ENCODE measurements around the gene ATP2B2. TPM values are rescaled to one million over a fixed set of nuclear protein-coding genes. Genes with fewer than 3 reads are reported as not detected.

The ATP2B2 gene
- total and polyA plus RNA-seq, 10 of the 15 experiments (the other 5 are each of a cell fraction or from before 2014, with no cell fraction given) = 0.04 TPM; not detected in 9

DNA sequence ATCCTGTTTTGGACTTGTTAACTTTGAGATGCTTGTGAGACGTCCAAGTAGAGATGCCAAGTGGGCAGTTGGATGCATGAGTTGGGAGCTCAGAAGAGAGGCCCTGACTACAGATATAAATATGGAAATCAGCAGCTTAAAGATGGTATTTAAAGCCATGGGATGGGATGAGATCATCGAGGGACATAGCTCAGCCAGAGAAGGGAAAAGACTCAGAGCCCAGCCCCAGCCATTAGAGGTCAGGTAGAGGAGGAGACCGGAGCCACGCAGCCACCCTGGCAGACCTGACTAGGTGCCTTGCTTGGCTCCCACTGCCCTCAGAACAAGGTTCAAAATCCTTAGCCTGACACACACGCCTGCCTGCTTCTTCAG is 31.1 kb downstream of the ATP2B2 start (continued):
- no peak for TF ChIP-seq NFYB (IDR thresholded peaks at IDR 0.05; ENCODE audit: insufficient read depth, low read depth, low read length)

DNA sequence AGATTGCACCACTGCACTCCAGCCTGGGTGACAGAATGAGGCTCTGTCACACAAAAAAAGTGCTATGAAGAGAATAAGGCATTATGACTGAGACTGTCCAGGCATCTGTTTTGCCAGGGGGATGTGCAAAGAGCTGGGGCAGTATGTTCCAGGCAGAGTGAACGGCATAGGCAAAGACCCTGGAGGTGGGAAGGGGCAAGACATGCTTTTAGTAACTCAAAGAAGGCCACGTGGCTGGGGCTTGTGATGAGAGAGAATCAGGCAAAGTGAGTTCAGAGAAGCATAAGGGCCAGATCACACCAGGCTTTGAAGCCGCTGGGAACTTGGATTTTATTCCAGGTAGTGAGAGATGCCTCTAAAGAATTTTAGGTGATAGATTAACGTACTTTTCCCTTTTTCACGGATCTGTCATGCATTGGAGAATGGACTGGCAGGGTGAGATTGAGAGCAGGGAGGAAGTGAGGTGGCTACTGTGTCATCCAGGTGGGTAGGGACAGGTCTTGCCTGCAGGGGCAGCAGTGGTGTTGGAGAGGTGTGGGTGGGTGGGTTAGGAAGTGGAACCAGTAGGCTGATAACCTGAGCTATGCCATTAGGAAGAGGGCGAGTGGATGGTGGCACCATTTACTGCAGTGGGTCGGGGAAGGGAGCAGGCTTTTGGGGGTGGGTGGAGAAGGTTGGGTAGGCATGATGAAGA is 31.7 kb downstream of the ATP2B2 start:
- Histone ChIP-seq H3K27me3 (replicated peaks in 1 of 2; ENCODE audit: control insufficient read depth in 2 of 2, insufficient read depth in 2 of 2, low read length in 1 of 2) (0 out of 4 replicates have a peak, but pooled peaks cover 0 to 3% of the 10 kb centered on the region in 2 experiments), H3K9ac (ENCODE audit: control insufficient read depth, insufficient read depth, low read length) (no peak overlapping the region), H3K4me3 (no peak overlapping the region), H4K20me1 (ENCODE audit: control insufficient read depth, insufficient read depth) (no peaks in the 10 kb centered on the region), H3K4me2 (ENCODE audit: control insufficient read depth, insufficient read depth) (no peak overlapping the region), H3K27ac (ENCODE audit: control insufficient read depth, insufficient read depth) (no peak overlapping the region), H3K36me3 (ENCODE audit: control insufficient read depth in 2 of 2, insufficient read depth in 2 of 2, low read length in 1 of 2) (no peaks in the 10 kb centered on the region), H2AFZ (ENCODE audit: control insufficient read depth, low read depth, low read length) (no peak overlapping the region), H3K9me3 (replicated peaks; ENCODE audit: control insufficient read depth, insufficient read depth, low read length) (no peaks in the 10 kb centered on the region; the same call in 2 of the 3 replicates), H3K79me2 (ENCODE audit: control insufficient read depth, insufficient read depth, low read length) (no peaks in the 10 kb centered on the region), H3K4me1 (ENCODE audit: control insufficient read depth, insufficient read depth, low read length) (peaks cover 6% of the 10 kb centered on the region; the same call in 1 of the 2 replicates)
- WGBS (ENCODE audit: insufficient coverage, insufficient replicate concordance, low lambda C conversion rate, missing lambda C conversion rate) = 30% methylated on average over 7 of the region's 7 CpGs
- DNase-seq (ENCODE audit: low read depth, low spot score) (no peak), ATAC-seq (no peak), FAIRE-seq (no peak)
- RAD21 ChIA-PET (ENCODE audit: unreplicated experiment) = no interaction called here
- SMC1A ChIA-PET (ENCODE audit: uncharacterized antibody, unreplicated experiment) = interaction anchor here (1.6 kb wide), 1 partner anchor 23 kb away, joined by 3 read pairs; no protein-coding TSS in a partner anchor
- BruUV-seq (replicated peaks) = no TSS peak
- CTCF ChIA-PET = no interaction called here
- in situ Hi-C loops (cut with MboI) (no loop called here), intact Hi-C loops (cut with micrococcal nuclease; ENCODE audit: unreplicated experiment) (no loop called here)
- POLR2A ChIA-PET = no interaction called here
- no peak for TF ChIP-seq IKZF1 (conservative IDR thresholded peaks at IDR 0.05)

DNA sequence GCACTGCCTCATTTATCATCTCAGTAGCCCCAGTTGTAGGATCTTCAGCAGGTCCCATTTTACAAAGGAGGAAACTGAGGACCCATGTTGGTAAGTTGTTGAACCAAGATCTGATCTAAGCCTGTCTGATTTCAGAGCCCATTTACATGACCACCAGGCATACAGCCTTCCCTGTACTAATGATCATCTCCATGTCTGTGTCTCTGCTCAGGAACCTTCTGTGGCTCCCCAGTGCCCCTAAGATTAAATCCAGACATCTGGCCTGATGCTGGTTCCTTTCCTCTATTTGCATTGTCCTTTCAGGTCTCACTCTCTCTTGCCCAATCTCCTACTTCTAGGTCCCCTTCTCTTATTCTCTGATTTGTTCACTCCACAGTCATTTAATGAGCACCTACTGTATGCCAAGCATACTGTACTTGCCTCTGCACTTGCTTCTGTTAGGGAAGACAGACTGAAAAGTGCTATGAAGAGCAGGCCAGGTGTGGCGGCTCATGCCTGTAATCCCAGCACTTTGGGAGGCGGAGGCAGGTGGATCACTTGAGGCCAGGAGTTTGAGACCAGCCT is 32.4 kb downstream of the ATP2B2 start:
- intact Hi-C loops (cut with micrococcal nuclease; ENCODE audit: unreplicated experiment) (no loop called here), in situ Hi-C loops (cut with MboI) (no loop called here)
- ChIA-PET POLR2A (no interaction called here), SMC1A (ENCODE audit: uncharacterized antibody, unreplicated experiment) (interaction anchor here (1.6 kb wide), 1 partner anchor 22 kb away, joined by 3 read pairs; no protein-coding TSS in a partner anchor), RAD21 (ENCODE audit: unreplicated experiment) (no interaction called here), CTCF (no interaction called here)
- Histone ChIP-seq H3K4me1 (ENCODE audit: control insufficient read depth, insufficient read depth, low read length) (peaks cover 6% of the 10 kb centered on the region; the same call in 1 of the 2 replicates), H3K79me2 (ENCODE audit: control insufficient read depth, insufficient read depth, low read length) (no peaks in the 10 kb centered on the region), H3K4me2 (ENCODE audit: control insufficient read depth, insufficient read depth) (no peak overlapping the region), H3K36me3 (ENCODE audit: control insufficient read depth in 2 of 2, insufficient read depth in 2 of 2, low read length in 1 of 2) (no peaks in the 10 kb centered on the region), H4K20me1 (ENCODE audit: control insufficient read depth, insufficient read depth) (no peaks in the 10 kb centered on the region), H3K4me3 (no peak overlapping the region), H3K9ac (ENCODE audit: control insufficient read depth, insufficient read depth, low read length) (no peak overlapping the region), H2AFZ (ENCODE audit: control insufficient read depth, low read depth, low read length) (no peak overlapping the region), H3K27ac (ENCODE audit: control insufficient read depth, insufficient read depth) (no peak overlapping the region), H3K27me3 (replicated peaks in 1 of 2; ENCODE audit: control insufficient read depth in 2 of 2, insufficient read depth in 2 of 2, low read length in 1 of 2) (0 out of 4 replicates have a peak, but pooled peaks cover 0 to 4% of the 10 kb centered on the region in 2 experiments), H3K9me3 (replicated peaks; ENCODE audit: control insufficient read depth, insufficient read depth, low read length) (no peaks in the 10 kb centered on the region; the same call in 2 of the 3 replicates)
- no peak for TF ChIP-seq TCF3 (IDR thresholded peaks at IDR 0.05; ENCODE audit: borderline replicate concordance, insufficient read depth, low read depth, low read length)
- WGBS (ENCODE audit: insufficient coverage, insufficient replicate concordance, low lambda C conversion rate, missing lambda C conversion rate) = 64% methylated on average over 2 of the region's 2 CpGs
- no peak for ATAC-seq
- FAIRE-seq = no peak
- DNase-seq (ENCODE audit: low read depth, low spot score) = no peak
- no TSS peak for BruUV-seq (replicated peaks)
